ENCODE data around the gene SLC39A11.

The SLC39A11 gene

GRCh38 chr17:72737151-72737690 lies 355.3 kb downstream of the SLC39A11 start:
- no peak for DNase-seq (ENCODE audit: extremely low spot score)

DNA sequence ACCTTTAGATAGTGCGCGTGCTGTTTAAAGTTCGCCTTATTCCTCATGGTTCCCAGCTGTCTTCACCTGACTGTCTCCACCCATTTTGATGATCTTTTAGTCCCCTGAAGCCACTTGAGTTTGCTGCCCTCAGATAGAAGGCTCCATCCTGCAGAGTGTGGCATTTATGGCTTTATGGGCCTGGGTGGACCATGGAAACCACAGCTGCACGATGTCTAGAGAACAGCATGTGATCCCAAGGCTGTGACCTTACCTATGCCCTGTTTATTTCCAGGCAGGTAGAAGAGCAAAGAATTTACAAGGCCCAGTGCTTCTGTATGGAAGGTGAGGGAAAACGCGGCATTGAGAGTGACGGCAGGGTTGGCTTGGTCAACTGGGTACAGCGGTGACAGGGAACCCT lies 356.9 kb downstream of the SLC39A11 start:
- ChIA-PET POLR2A (no interaction called here), CTCF (interaction anchor here (0.6 kb wide), 1 partner anchor 1024 kb away, joined by 3 read pairs; no protein-coding TSS in a partner anchor)
- TF ChIP-seq HDGF (IDR thresholded peaks at IDR 0.05; ENCODE audit: borderline replicate concordance) (no peak), ZNF384 (IDR thresholded peaks at IDR 0.05) (no peak), SP1 (IDR thresholded peaks at IDR 0.05) (no peak), FOXA1 (IDR thresholded peaks at IDR 0.05) (no peak), TARDBP (IDR thresholded peaks at IDR 0.05) (no peak), LEF1 (IDR thresholded peaks at IDR 0.05; ENCODE audit: borderline replicate concordance) (no peak), SUZ12 (IDR thresholded peaks at IDR 0.05) (no peak), BHLHE40 (IDR thresholded peaks at IDR 0.05; ENCODE audit: borderline replicate concordance) (no peak), NFRKB (IDR thresholded peaks at IDR 0.05) (no peak), FOXK2 (IDR thresholded peaks at IDR 0.05) (no peak), L3MBTL2 (conservative IDR thresholded peaks at IDR 0.05) (no peak), ARNT (IDR thresholded peaks at IDR 0.05) (no peak), CTBP1 (IDR thresholded peaks at IDR 0.05; ENCODE audit: borderline replicate concordance) (no peak), ELF4 (IDR thresholded peaks at IDR 0.05) (no peak), FOXM1 (IDR thresholded peaks at IDR 0.05; ENCODE audit: borderline replicate concordance) (no peak)
- TF ChIP-seq, protein P1, sequence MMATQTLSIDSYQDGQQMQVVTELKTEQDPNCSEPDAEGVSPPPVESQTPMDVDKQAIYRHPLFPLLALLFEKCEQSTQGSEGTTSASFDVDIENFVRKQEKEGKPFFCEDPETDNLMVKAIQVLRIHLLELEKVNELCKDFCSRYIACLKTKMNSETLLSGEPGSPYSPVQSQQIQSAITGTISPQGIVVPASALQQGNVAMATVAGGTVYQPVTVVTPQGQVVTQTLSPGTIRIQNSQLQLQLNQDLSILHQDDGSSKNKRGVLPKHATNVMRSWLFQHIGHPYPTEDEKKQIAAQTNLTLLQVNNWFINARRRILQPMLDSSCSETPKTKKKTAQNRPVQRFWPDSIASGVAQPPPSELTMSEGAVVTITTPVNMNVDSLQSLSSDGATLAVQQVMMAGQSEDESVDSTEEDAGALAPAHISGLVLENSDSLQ (IDR thresholded peaks at IDR 0.05) = no peak
- DNase-seq (ENCODE audit: extremely low spot score) = no peak

More at GRCh38 chr17:72737151-72737690, 355.3 kb downstream of the SLC39A11 start:
- TF ChIP-seq FOXM1 (IDR thresholded peaks at IDR 0.05; ENCODE audit: borderline replicate concordance) (no peak), LEF1 (IDR thresholded peaks at IDR 0.05; ENCODE audit: borderline replicate concordance) (no peak), FOXA1 (IDR thresholded peaks at IDR 0.05) (no peak), FOXK2 (IDR thresholded peaks at IDR 0.05) (no peak), CTBP1 (IDR thresholded peaks at IDR 0.05; ENCODE audit: borderline replicate concordance) (no peak), TARDBP (IDR thresholded peaks at IDR 0.05) (no peak), ZNF384 (IDR thresholded peaks at IDR 0.05) (no peak), ELF4 (IDR thresholded peaks at IDR 0.05) (no peak), NFRKB (IDR thresholded peaks at IDR 0.05) (no peak), SP1 (IDR thresholded peaks at IDR 0.05) (no peak), ARNT (IDR thresholded peaks at IDR 0.05) (no peak), HDGF (IDR thresholded peaks at IDR 0.05; ENCODE audit: borderline replicate concordance) (no peak), SUZ12 (IDR thresholded peaks at IDR 0.05) (no peak)
- TF ChIP-seq, protein P1 (IDR thresholded peaks at IDR 0.05) = no peak
- ChIA-PET POLR2A (no interaction called here), CTCF (no interaction called here)

- no peak for DNase-seq (ENCODE audit: extremely low spot score)
- TF ChIP-seq FOXA1 (IDR thresholded peaks at IDR 0.05) (no peak), SUZ12 (IDR thresholded peaks at IDR 0.05) (no peak), CTBP1 (IDR thresholded peaks at IDR 0.05; ENCODE audit: borderline replicate concordance) (no peak), L3MBTL2 (conservative IDR thresholded peaks at IDR 0.05) (no peak)
- ChIA-PET POLR2A (no interaction called here), CTCF (interaction anchor here (0.6 kb wide), 1 partner anchor 1025 kb away, joined by 3 read pairs; no protein-coding TSS in a partner anchor)
Measured at GRCh38 chr17:72735048-72735447, 357.4 kb downstream of the SLC39A11 start.

DNA sequence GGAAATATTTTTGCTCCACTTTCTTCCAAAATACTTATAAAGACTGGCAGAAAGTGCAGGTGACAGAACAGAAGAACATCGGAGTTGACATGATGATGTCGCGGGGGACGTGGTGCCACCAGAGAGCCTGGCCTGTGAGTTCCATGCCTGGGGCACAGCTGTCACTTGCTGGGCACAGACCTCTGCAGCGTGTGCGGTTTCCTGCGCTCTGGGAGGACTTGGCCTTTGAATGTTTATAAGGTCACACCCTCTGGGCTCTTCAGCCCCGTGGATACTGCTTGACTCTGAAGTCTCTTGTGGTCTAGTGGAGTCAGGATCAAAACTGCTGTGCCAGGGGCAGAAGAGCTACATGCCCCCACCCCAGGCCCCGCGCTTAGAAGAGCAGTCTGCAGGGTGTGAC lies 357.9 kb downstream of the SLC39A11 start:
- ChIA-PET CTCF (no interaction called here), POLR2A (no interaction called here)
- TF ChIP-seq TARDBP (IDR thresholded peaks at IDR 0.05) (no peak), ELF4 (IDR thresholded peaks at IDR 0.05) (no peak), FOXM1 (IDR thresholded peaks at IDR 0.05; ENCODE audit: borderline replicate concordance) (no peak), SP1 (IDR thresholded peaks at IDR 0.05) (no peak), L3MBTL2 (conservative IDR thresholded peaks at IDR 0.05) (no peak), FOXK2 (IDR thresholded peaks at IDR 0.05) (no peak)
- DNase-seq (ENCODE audit: extremely low spot score) = no peak

- CTCF ChIA-PET = no interaction called here
- POLR2A ChIA-PET = no interaction called here
- DNase-seq (ENCODE audit: extremely low spot score) = no peak
- TF ChIP-seq HDGF (IDR thresholded peaks at IDR 0.05; ENCODE audit: borderline replicate concordance) = no peak
- no peak for TF ChIP-seq LEF1 (IDR thresholded peaks at IDR 0.05; ENCODE audit: borderline replicate concordance)
- TF ChIP-seq BHLHE40 (IDR thresholded peaks at IDR 0.05; ENCODE audit: borderline replicate concordance) = no peak
- TF ChIP-seq ZNF384 (IDR thresholded peaks at IDR 0.05) = no peak
Measured at GRCh38 chr17:72733619-72734282, 358.7 kb downstream of the SLC39A11 start.

DNA sequence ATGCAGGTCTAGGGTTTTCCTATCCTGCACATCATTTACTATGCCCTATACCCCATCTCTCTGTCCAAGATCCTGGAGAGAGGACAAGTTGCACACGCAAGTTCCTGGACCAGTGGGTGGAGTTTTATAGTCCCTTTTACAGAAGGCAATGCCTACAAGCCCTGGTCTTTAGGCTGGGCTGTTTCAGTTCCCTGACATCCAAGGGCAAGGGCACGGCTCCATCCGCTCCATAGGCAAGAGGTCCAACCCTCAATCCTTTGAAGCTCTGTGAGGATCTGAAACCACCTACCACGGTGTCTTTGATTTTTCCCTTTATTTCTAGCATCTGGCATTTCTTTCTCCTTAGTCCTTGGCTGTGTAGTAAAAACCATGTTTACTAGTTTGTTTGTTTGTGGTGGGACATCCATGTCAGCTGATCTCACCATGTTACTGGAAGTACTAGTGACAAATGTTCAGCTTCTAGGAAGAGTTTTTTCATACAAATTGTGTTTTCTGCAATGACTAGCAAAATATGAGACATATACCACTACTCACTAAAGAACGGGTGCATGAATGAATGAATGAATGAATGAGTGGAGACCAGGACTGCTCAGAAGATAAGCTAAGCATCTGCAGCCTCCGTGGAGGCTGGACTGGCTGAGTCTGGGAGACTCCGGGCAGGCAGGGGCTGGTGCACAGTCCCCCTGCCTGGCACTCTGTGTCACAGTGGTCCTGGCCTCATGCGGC lies 359.4 kb downstream of the SLC39A11 start:
- CTCF ChIA-PET = no interaction called here
- no peak for TF ChIP-seq FOXK2 (IDR thresholded peaks at IDR 0.05)
- TF ChIP-seq ARNT (IDR thresholded peaks at IDR 0.05) = no peak
- no peak for TF ChIP-seq CTBP1 (IDR thresholded peaks at IDR 0.05; ENCODE audit: borderline replicate concordance)
- DNase-seq (ENCODE audit: extremely low spot score) = no peak
- POLR2A ChIA-PET = no interaction called here

DNA sequence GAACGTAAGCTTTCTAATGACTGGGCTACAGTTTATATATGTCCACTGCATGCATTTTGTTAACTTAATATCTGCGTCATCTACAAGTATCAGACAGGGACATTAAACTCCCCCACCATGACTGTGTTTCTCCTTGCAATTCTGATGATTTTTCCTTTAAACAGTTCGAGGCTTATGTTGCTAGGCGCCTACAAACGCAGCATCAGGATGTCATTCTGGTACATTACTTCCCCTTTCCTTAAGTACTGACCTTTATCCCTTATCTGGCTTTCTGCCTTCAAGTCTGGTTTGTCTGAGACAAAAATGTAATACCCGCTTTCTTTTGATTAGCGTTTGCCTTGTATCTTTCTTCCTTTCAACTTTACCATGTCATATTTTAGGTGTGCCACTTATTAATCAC lies 362.4 kb downstream of the SLC39A11 start:
- ChIA-PET CTCF (no interaction called here), POLR2A (no interaction called here)
- DNase-seq (ENCODE audit: extremely low spot score) = no peak
- TF ChIP-seq ELF4 (IDR thresholded peaks at IDR 0.05) (no peak), HDGF (IDR thresholded peaks at IDR 0.05; ENCODE audit: borderline replicate concordance) (no peak), FOXA1 (IDR thresholded peaks at IDR 0.05) (no peak), BHLHE40 (IDR thresholded peaks at IDR 0.05; ENCODE audit: borderline replicate concordance) (no peak), SUZ12 (IDR thresholded peaks at IDR 0.05) (no peak), LEF1 (IDR thresholded peaks at IDR 0.05; ENCODE audit: borderline replicate concordance) (no peak)
- TF ChIP-seq, protein P1 (IDR thresholded peaks at IDR 0.05) = no peak
